PC-9 (cell line): Measurements from ENCODE around the gene OPALIN. TPM values are rescaled to one million over a fixed set of nuclear protein-coding genes. Genes with fewer than 3 reads are reported as not detected.

Experiments used
- BruUV-seq: library from RNA; stranded (reverse); fragments of 400-500 nt; replicated peaks from 2 replicates; lab custom pipeline; 2021; lab: Mats Ljungman, UMichigan
- CTCF ChIA-PET: fragments of 300-600 bp; sonication (Branson Sonifier 250); formaldehyde crosslinking; loops from one replicate; lab custom pipeline; 2022; ENCODE audit warnings: antibody characterized with exemption; lab: Charles Lee
- POLR2A ChIA-PET: fragments of 300-600 bp; sonication (Branson Sonifier 250); formaldehyde crosslinking; loops from one replicate; lab custom pipeline; 2022; ENCODE audit warnings: antibody characterized with exemption; ENCODE audit not compliant: unreplicated experiment; lab: Charles Lee
- DNase-seq, 2 experiments: peaks; one replicate each; pipeline versions ENCODE4 v3.0.0 to v3.0.0-alpha.2; 2015 to 2022; ENCODE audit warnings: mixed read lengths in 1 of 2
- H2AFZ ChIP-seq: fragments of 200-600 bp; sonication (generic); 2 replicates; pipeline ENCODE4 v1.8.1; 2017; ENCODE audit warnings: antibody characterized with exemption
- H3F3A ChIP-seq: fragments of 200-600 bp; sonication (generic); 2 replicates; pipeline ENCODE4 v1.8.1; 2017; ENCODE audit warnings: antibody characterized with exemption, mild to moderate bottlenecking, low read depth; ENCODE audit not compliant: insufficient read depth
- H3K27ac ChIP-seq: fragments of 200-600 bp; sonication (generic); 2 replicates; pipeline ENCODE4 v1.6.1; 2016; ENCODE audit warnings: mixed run types
- H3K27me3 ChIP-seq: fragments of 200-600 bp; sonication (generic); 2 replicates; pipeline ENCODE4 v1.6.1; 2016; ENCODE audit warnings: low read depth, mixed run types; ENCODE audit not compliant: insufficient read depth
- H3K36me3 ChIP-seq: fragments of 200-600 bp; sonication (generic); 2 replicates; pipeline ENCODE4 v1.6.1; 2016; ENCODE audit warnings: low read depth, mixed run types
- H3K4me1 ChIP-seq: fragments of 200-600 bp; sonication (generic); replicated peaks from 2 replicates; pipeline ENCODE4 v1.6.1; 2016; ENCODE audit warnings: mixed run types; ENCODE audit not compliant: insufficient read depth
- H3K4me2 ChIP-seq: fragments of 200-600 bp; sonication (generic); 2 replicates; pipeline ENCODE4 v1.6.1; 2017; ENCODE audit warnings: mixed run types
- H3K4me3 ChIP-seq: fragments of 200-600 bp; sonication (generic); 2 replicates; pipeline ENCODE4 v1.6.1; 2016; ENCODE audit warnings: mixed run types
- H3K79me2 ChIP-seq: fragments of 200-600 bp; sonication (generic); 2 replicates; pipeline ENCODE4 v1.6.1; 2017; ENCODE audit warnings: low read depth, mixed run types
- H3K9me2 ChIP-seq: fragments of 200-600 bp; sonication (generic); 2 replicates; pipeline ENCODE4 v1.8.1; 2017; ENCODE audit warnings: mild to moderate bottlenecking; ENCODE audit not compliant: insufficient read depth
- H3K9me3 ChIP-seq: fragments of 200-600 bp; sonication (generic); 2 replicates; pipeline ENCODE4 v1.8.1; 2016; ENCODE audit warnings: low read depth; ENCODE audit not compliant: insufficient read depth
- H4K20me1 ChIP-seq: fragments of 200-600 bp; sonication (generic); 2 replicates; pipeline ENCODE4 v1.8.1; 2017; ENCODE audit not compliant: insufficient read depth
- EZH2 ChIP-seq: fragments of 200-600 bp; sonication (generic); IDR thresholded peaks from 2 replicates; pipeline ENCODE4 v1.8.0; 2017; ENCODE audit warnings: antibody characterized with exemption, low read depth
- intact Hi-C: fragments of 100-400 bp; cut with micrococcal nuclease; formaldehyde crosslinking; loops from one replicate; pipeline ENCODE4 v1.10.0; 2022; ENCODE audit not compliant: unreplicated experiment
- total RNA-seq: library from RNA; stranded (reverse); gene quantifications from 2 replicates; pipeline ENCODE4 v1.2.3, GENCODE V29; 2021
- TF ChIP-seq, protein P1 (sequence below): fragments of 200-600 bp; sonication (generic); conservative IDR thresholded peaks from 2 replicates; pipeline ENCODE4 v1.6.1; 2017; ENCODE audit warnings: mixed run types, antibody characterized with exemption, mild to moderate bottlenecking, moderate library complexity

The OPALIN gene
- total RNA-seq, 1 experiment from 2014 or later = not detected

DNA sequence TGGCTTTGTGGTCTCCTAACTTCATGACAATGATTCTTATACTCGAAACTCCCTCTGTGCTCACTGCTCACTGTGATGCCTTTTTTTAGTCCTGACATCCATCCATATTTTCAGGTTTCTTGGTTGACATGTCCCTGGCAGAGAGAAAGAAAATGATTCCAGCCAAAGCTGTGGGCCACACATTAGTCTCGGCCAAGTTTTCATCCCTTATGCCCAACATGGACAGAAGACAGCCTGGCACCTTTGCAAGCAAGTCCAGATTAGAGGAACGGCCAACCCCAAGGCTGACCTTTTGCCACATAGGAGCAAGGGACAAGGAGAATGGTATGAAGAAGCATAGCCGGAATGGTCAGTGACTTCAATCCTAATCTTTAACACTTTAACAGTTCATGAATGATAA is 8.7 kb upstream of the OPALIN start:
- TF ChIP-seq EZH2 = no peak
- TF ChIP-seq, protein P1, sequence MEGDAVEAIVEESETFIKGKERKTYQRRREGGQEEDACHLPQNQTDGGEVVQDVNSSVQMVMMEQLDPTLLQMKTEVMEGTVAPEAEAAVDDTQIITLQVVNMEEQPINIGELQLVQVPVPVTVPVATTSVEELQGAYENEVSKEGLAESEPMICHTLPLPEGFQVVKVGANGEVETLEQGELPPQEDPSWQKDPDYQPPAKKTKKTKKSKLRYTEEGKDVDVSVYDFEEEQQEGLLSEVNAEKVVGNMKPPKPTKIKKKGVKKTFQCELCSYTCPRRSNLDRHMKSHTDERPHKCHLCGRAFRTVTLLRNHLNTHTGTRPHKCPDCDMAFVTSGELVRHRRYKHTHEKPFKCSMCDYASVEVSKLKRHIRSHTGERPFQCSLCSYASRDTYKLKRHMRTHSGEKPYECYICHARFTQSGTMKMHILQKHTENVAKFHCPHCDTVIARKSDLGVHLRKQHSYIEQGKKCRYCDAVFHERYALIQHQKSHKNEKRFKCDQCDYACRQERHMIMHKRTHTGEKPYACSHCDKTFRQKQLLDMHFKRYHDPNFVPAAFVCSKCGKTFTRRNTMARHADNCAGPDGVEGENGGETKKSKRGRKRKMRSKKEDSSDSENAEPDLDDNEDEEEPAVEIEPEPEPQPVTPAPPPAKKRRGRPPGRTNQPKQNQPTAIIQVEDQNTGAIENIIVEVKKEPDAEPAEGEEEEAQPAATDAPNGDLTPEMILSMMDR = no peak
- CTCF ChIA-PET = no interaction called here

DNA sequence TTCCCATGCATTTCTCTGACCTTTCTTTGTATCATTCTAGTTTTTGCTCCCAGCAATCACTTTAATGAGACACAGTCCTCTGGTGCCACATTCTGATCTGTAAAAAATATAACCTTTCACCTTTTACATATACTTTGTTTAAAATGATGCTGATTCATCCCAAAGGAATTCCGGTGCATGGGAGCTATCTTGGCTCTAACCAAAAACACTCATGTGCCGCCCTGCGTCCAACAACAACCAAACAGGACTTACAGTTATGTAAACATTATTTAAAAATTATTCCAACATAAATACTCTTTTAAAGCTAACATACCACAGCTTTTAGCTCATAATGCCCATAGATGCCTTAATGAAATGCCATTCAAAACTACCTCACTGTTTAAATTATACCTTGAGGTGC is 7.7 kb upstream of the OPALIN start:
- peak in 1 of 2 experiments; percentile 50 for DNase-seq
- Histone ChIP-seq H3K9me3 (no peaks in the 10 kb centered on the region), H3K4me3 (no peak overlapping the region), H3K27ac (no peak overlapping the region), H3K4me1 (peaks cover 17% of the 10 kb centered on the region; the same call in 1 of the 2 replicates), H3K27me3 (no peaks in the 10 kb centered on the region), H3K4me2 (peak overlapping the region; percentile 19; the same call in 1 of the 2 replicates), H3F3A (no peaks in the 10 kb centered on the region), H2AFZ (no peak overlapping the region), H3K36me3 (no peaks in the 10 kb centered on the region), H3K79me2 (no peaks in the 10 kb centered on the region), H3K9me2 (no peaks in the 10 kb centered on the region), H4K20me1 (no peaks in the 10 kb centered on the region)
- no peak for TF ChIP-seq EZH2
- TF ChIP-seq, protein P1 = no peak
- ChIA-PET POLR2A (no interaction called here), CTCF (no interaction called here)
- intact Hi-C loops = no loop called here
- no TSS peak for BruUV-seq

More for the DNA sequence above, 8.7 kb upstream of the OPALIN start:
- no TSS peak for BruUV-seq
- H3K4me2 ChIP-seq = no peak overlapping the region
- H3K4me1 ChIP-seq = peaks cover 17% of the 10 kb centered on the region; the same call in 1 of the 2 replicates
- POLR2A ChIA-PET = no interaction called here
- H3F3A ChIP-seq = no peaks in the 10 kb centered on the region
- no peaks in the 10 kb centered on the region for H3K36me3 ChIP-seq
- no peaks in the 10 kb centered on the region for H3K79me2 ChIP-seq
- no peaks in the 10 kb centered on the region for H3K9me3 ChIP-seq
- H4K20me1 ChIP-seq = no peaks in the 10 kb centered on the region
- no peaks in the 10 kb centered on the region for H3K27me3 ChIP-seq
- no peak overlapping the region for H2AFZ ChIP-seq
- H3K27ac ChIP-seq = no peak overlapping the region
- no peaks in the 10 kb centered on the region for H3K9me2 ChIP-seq
- intact Hi-C loops = no loop called here
- H3K4me3 ChIP-seq = no peak overlapping the region
- no peak for DNase-seq

DNA sequence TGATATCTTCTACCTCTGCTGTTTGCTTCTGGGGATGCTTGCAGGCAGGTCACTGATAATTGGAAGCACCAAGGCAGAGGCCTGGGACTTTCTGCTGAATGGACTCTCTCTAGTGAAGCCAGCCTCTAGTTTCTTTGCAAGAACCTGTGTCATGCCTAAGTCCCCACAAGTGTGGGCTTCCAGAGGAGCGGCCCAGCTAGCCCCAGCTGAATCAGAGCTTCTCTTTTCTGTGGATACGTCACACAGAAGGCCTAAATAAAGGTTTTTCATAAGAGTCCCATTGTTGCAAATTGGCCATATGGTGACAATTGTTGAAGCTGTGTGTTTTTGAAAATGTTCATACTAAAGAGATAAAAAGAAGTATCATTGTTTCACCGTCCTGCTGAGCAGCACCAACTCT is 6.8 kb upstream of the OPALIN start:
- H3K79me2 ChIP-seq = no peaks in the 10 kb centered on the region
- TF ChIP-seq EZH2 = no peak
- TF ChIP-seq, protein P1 = no peak
- no peaks in the 10 kb centered on the region for H3K27me3 ChIP-seq
- no peaks in the 10 kb centered on the region for H3F3A ChIP-seq
- H4K20me1 ChIP-seq = no peaks in the 10 kb centered on the region
- H3K4me1 ChIP-seq = peaks cover 17% of the 10 kb centered on the region; the same call in 1 of the 2 replicates
- no peaks in the 10 kb centered on the region for H3K36me3 ChIP-seq
- no peaks in the 10 kb centered on the region for H3K9me3 ChIP-seq
- H3K27ac ChIP-seq = no peak overlapping the region
- CTCF ChIA-PET = no interaction called here
- H3K4me3 ChIP-seq = no peak overlapping the region
- intact Hi-C loops = no loop called here
- no TSS peak for BruUV-seq
- no peak for DNase-seq
- H3K9me2 ChIP-seq = no peaks in the 10 kb centered on the region
- POLR2A ChIA-PET = no interaction called here
- no peak overlapping the region for H2AFZ ChIP-seq
- H3K4me2 ChIP-seq = no peak overlapping the region
